ENCODE results near the gene SWAP70.

SWAP70 gene

DNA sequence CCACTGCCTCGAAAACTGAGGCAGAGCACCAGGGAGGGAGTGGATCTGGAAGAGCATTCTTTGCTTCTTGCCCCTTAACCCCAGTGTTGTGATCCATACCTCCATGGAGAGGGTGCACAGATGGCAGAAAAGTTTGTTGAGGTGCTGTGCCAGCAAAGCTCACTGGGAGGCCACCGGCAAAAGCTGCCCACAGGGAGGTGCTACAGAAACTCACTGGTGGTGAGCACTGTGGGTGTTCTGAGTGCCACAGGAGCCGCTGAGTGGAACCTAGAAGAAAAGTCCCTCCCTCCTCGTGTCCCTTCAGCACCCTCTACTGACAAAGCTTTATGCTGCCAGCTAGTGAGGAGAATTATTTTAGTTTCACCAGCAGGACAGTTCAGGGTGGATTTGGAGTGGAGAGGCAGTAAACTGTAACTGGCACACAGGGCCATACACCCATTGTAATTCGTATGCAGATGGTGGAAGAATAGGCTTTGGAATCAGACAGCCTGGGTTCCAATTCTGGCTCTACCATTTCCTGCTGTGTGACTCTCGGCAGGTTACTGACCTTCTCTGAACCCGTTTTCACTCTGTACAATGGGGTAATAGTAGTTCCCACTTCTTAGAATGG is 84.6 kb downstream of the SWAP70 start:
- peak; percentile 81 for DNase-seq (ENCODE audit: low read depth)
- no peak overlapping the region for H3K4me3 ChIP-seq (ENCODE audit: low read depth, low read length)
- TF ChIP-seq CTCF (IDR thresholded peaks at IDR 0.05; ENCODE audit: low read depth, low read length, missing control alignments), result peak; percentile 77

DNA sequence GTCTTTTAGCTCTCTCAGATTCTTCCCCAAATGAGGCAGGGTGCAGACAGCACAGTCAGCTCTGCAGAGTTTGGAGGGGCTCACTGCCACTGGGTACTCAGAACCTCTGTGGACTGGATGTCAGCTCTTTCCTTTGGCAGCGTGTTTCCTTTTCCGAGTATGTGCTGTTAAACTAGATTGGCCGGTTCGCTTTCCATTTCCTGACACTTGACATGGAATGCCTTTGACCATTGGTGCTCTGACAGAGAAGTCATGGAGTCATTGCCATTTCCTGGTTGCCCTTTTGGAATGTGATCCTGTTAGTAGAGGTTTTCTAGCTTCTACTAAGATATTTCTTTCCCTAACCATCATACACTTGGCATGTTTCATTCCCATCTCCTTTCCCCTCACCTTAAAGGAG is 86.7 kb downstream of the SWAP70 start:
- no peak for DNase-seq (ENCODE audit: low read depth)
- no peak overlapping the region for H3K4me3 ChIP-seq (ENCODE audit: low read depth, low read length)
- no peak for TF ChIP-seq CTCF (IDR thresholded peaks at IDR 0.05; ENCODE audit: low read depth, low read length, missing control alignments)

DNA sequence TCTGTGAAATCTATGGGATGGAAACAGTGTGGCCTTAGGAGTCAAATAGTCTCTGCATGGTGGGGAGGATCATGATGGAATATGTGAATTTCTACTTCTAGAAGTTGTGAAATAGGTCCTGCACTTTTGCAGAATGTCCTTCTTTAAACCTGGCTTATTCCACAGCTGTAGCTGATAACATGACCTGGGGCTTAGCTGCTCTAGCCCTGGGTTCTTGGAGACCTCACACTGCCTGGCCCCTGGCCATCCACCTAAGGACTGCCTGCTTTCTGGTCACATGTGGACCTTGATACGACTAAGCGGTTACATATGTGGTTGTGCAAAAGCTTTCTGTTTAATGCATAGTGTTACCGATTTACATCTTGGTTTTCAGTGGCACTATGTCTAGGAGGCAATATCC is 88.2 kb downstream of the SWAP70 start:
- no peak for TF ChIP-seq CTCF (IDR thresholded peaks at IDR 0.05; ENCODE audit: low read depth, low read length, missing control alignments)
- DNase-seq (ENCODE audit: low read depth), result no peak
- no peak overlapping the region for H3K4me3 ChIP-seq (ENCODE audit: low read depth, low read length)

DNA sequence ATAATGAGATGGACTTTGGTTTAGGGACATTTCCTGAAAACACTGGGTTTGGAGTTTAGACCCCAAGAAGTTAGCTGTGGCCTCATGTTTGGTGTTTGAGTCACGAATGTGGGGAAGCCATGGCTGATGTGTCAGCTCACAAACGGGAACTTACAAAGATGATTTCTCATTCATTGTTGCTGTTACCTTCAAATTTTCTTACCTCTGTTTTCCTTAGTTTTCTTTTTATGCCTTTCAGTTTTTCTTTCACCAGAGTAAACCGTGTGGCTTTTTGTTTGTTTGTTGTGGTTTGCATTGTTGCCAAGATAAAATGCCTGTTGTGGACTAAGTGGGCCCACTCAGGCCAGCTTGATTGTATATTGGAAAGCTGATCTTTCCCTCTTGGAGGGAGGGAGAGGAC is 89.1 kb downstream of the SWAP70 start:
- TF ChIP-seq CTCF (IDR thresholded peaks at IDR 0.05; ENCODE audit: low read depth, low read length, missing control alignments), result no peak
- DNase-seq (ENCODE audit: low read depth), result no peak
- no peak overlapping the region for H3K4me3 ChIP-seq (ENCODE audit: low read depth, low read length)

DNA sequence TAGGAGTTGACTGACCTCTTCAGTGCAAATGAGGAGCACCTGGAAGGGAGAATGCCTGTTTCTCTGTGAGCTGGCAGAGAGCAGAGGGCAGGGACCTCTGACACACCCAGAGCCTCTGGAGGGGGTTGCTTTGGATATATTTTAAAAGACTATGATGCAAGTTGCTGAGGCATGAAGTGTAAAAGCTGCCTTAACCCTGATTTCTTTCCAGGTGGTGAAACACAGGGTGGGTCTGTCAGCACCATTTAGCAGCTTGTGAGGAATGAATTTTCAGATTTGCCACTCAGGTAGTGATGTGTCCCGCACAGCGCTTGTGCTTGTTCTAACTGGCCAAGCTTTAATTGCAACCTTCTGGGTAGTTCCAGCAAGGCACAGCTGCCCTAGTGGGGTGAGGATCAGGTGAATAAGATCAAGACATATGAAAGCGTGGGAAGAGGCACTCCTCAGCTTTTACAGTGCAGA is 90.2 kb downstream of the SWAP70 start:
- no peak for DNase-seq (ENCODE audit: low read depth)

GRCh38 chr11:9755561-9756185 is 91.8 kb downstream of the SWAP70 start:
- DNase-seq (ENCODE audit: low read depth), result no peak
- no peak for TF ChIP-seq CTCF (IDR thresholded peaks at IDR 0.05; ENCODE audit: low read depth, low read length, missing control alignments)
- H3K4me3 ChIP-seq (ENCODE audit: low read depth, low read length), result no peak overlapping the region

More for the DNA sequence above, 90.2 kb downstream of the SWAP70 start:
- TF ChIP-seq CTCF (IDR thresholded peaks at IDR 0.05; ENCODE audit: low read depth, low read length, missing control alignments), result no peak
- H3K4me3 ChIP-seq (ENCODE audit: low read depth, low read length), result no peak overlapping the region

GRCh38 chr11:9756461-9756860 is 92.6 kb downstream of the SWAP70 start:
- no peak for DNase-seq (ENCODE audit: low read depth)
- no peak overlapping the region for H3K4me3 ChIP-seq (ENCODE audit: low read depth, low read length)
- TF ChIP-seq CTCF (IDR thresholded peaks at IDR 0.05; ENCODE audit: low read depth, low read length, missing control alignments), result no peak

Measured in GM12864 (cell line).